K562 (cell line): ENCODE results near the gene VPS11. TPM values are rescaled to one million over a fixed set of nuclear protein-coding genes. Genes with fewer than 3 reads are reported as not detected.

Source experiments
- ELK1 ChIP-seq: sonication (generic); formaldehyde crosslinking; IDR thresholded peaks from 2 replicates; pipeline ENCODE4 v1.8.1; 2022; ENCODE audit warnings: missing genetic modification reagents
- FIP1L1 ChIP-seq: fragments of 200-400 bp; formaldehyde crosslinking; IDR thresholded peaks from 2 replicates; pipeline ENCODE4 v1.6.1; 2018; ENCODE audit warnings: mild to moderate bottlenecking, low read depth, low read length; ENCODE audit not compliant: poor library complexity, severe bottlenecking
- HMG20B ChIP-seq: fragments of 250-450 bp; sonication (Bioruptor Pico); IDR thresholded peaks from 2 replicates; pipeline ENCODE4 v1.5.0; 2021; ENCODE audit warnings: mild to moderate bottlenecking
- JUNB ChIP-seq: fragments of 450-650 bp; formaldehyde crosslinking; conservative IDR thresholded peaks from 2 replicates; pipeline ENCODE4 v1.4.0; 2020; ENCODE audit warnings: mild to moderate bottlenecking
- L3MBTL2 ChIP-seq: fragments of 450-650 bp; IDR thresholded peaks from 2 replicates; pipeline ENCODE4 v1.6.1; 2016; ENCODE audit warnings: mild to moderate bottlenecking, moderate library complexity
- MNT ChIP-seq, 2 experiments: fragments of 450-650 bp; conservative IDR thresholded peaks; 2 replicates each; pipeline ENCODE4 v1.6.1; 2017; ENCODE audit warnings: mild to moderate bottlenecking in 2 of 2, moderate library complexity in 2 of 2
- PHF20 ChIP-seq: fragments of 450-650 bp; IDR thresholded peaks from 2 replicates; pipeline ENCODE4 v1.6.1; 2018; ENCODE audit not compliant: partially characterized antibody
- PTRF ChIP-seq: fragments of 450-650 bp; IDR thresholded peaks from 2 replicates; pipeline ENCODE4 v1.6.1; 2016; ENCODE audit warnings: mild to moderate bottlenecking, missing genetic modification characterization, missing compliant biosample characterization
- ZNF175 ChIP-seq: fragments of 200-800 bp; sonication (Bioruptor generic); IDR thresholded peaks from 2 replicates; pipeline ENCODE4 v1.6.1; 2016; ENCODE audit warnings: low read depth, mild to moderate bottlenecking, missing genetic modification characterization, missing compliant biosample characterization
- ZNF77 ChIP-seq: fragments of 250-450 bp; sonication (Bioruptor Pico); IDR thresholded peaks from 2 replicates; pipeline ENCODE4 v1.5.0; 2020
- polyA plus RNA-seq, 8 experiments: library from polyadenylated mRNA; depleted of rRNA in 4 of 8; stranded (reverse) in 5 of 8; unstranded in 3 of 8; fragments of >200 nt; fragmentation: Nextera tagmentation in 2 of 8; fragmentation: Illumina TruSeq in 1 of 8; extraction: Ambion mirVana in 2 of 8; extraction: Trizol in 1 of 8; gene quantifications; 2 replicates each; pipeline versions ENCODE4 v1.2.1 to v1.2.3, GENCODE V29; 2011 to 2014; ENCODE audit warnings: inconsistent platforms in 1 of 8, missing spikeins in 1 of 8
- total RNA-seq, 7 experiments: library from RNA; depleted of rRNA in 6 of 7; stranded (reverse); fragments of >200 nt in 6 of 7; fragmentation: Illumina TruSeq in 2 of 7; extraction: Trizol in 2 of 7; gene quantifications; 2 replicates each; pipeline versions ENCODE4 v1.2.1 to v1.2.3, GENCODE V29; 2011 to 2021; ENCODE audit warnings: low replicate concordance in 1 of 7
- TF ChIP-seq, protein P1 (sequence below): sonication (generic); formaldehyde crosslinking; IDR thresholded peaks from 2 replicates; pipeline ENCODE4 v1.8.0; 2022; ENCODE audit warnings: missing genetic modification reagents, mild to moderate bottlenecking, moderate library complexity, borderline replicate concordance
- TF ChIP-seq, protein P2 (sequence below), 2 experiments: IDR thresholded peaks; 2 replicates each; pipeline ENCODE4 v1.6.1; 2011; ENCODE audit warnings: borderline replicate concordance in 1 of 2, control low read depth in 1 of 2, low read depth in 1 of 2, low read length in 1 of 2, mild to moderate bottlenecking in 1 of 2, mixed read lengths in 1 of 2, moderate library complexity in 1 of 2; ENCODE audit not compliant: insufficient read depth in 1 of 2, insufficient read length in 1 of 2, poor library complexity in 1 of 2, severe bottlenecking in 1 of 2; ENCODE audit errors: extremely low read depth in 1 of 2
- TF ChIP-seq, protein P3 (sequence below): sonication (generic); formaldehyde crosslinking; IDR thresholded peaks from 2 replicates; pipeline ENCODE4 v1.8.1; 2023; ENCODE audit warnings: missing genetic modification reagents, mild to moderate bottlenecking, borderline replicate concordance

The VPS11 gene
- total and polyA plus RNA-seq, 9 of the 15 experiments (the other 6 are each of a cell fraction or from before 2014, with no cell fraction given): 14.1 to 35.5 (median 27.5) TPM

DNA sequence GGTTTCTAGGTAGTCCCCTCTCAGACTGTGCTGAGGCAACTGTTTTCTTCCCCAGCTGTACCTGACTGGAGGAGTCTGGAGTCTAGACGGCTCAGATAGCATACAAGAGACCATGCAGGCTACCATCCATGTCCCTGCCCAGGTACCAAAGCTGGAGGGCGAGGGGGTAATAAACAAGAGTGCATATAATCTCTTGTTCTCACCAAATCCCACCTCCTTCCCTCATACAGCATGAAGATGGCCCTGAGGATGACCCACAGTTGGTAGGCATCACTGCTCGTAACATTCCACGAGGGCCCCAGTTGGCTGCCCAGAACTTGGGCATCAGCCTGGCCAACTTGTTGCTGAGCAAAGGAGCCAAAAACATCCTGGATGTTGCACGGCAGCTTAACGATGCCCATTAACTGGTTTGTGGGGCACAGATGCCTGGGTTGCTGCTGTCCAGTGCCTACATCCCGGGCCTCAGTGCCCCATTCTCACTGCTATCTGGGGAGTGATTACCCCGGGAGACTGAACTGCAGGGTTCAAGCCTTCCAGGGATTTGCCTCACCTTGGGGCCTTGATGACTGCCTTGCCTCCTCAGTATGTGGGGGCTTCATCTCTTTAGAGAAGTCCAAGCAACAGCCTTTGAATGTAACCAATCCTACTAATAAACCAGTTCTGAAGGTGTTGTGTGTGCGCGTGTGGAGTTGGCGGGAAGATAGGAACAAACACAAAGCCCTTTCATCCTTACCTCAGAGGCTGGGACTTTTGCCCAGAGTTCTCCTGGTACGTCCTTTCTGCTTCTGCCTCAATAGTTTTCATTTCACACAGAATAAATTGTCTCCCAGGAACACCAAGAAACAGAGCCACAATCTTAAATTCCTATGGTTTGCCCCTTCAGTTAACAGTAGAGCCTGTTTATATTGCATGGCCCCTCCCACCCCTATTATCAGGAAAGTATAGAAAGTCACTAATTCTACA, 25.5 kb downstream of the VPS11 start (continued):
- TF ChIP-seq L3MBTL2 (peak; percentile 47; the same call in 1 of the 2 replicates), FIP1L1 (no peak), HMG20B (no peak), JUNB (CRISPR knock-in tag) (0 out of 2 replicates have a peak, but pooled peaks have one; percentile 4), MNT (conservative IDR thresholded peaks at IDR 0.05) (peak in 1 of 2 experiments; percentile 15; a peak in 1 of 4 replicates), ZNF175 (CRISPR knock-in tag) (no peak), PTRF (tag) (no peak), ELK1 (CRISPR knock-in tag) (no peak), ZNF77 (CRISPR knock-in tag) (0 out of 2 replicates have a peak, but pooled peaks have one; percentile 74), PHF20 (no peak)
- TF ChIP-seq, protein P1, sequence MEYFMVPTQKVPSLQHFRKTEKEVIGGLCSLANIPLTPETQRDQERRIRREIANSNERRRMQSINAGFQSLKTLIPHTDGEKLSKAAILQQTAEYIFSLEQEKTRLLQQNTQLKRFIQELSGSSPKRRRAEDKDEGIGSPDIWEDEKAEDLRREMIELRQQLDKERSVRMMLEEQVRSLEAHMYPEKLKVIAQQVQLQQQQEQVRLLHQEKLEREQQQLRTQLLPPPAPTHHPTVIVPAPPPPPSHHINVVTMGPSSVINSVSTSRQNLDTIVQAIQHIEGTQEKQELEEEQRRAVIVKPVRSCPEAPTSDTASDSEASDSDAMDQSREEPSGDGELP (CRISPR knock-in tag): peak; percentile 45; the same call in 1 of the 2 replicates
- TF ChIP-seq, protein P2, sequence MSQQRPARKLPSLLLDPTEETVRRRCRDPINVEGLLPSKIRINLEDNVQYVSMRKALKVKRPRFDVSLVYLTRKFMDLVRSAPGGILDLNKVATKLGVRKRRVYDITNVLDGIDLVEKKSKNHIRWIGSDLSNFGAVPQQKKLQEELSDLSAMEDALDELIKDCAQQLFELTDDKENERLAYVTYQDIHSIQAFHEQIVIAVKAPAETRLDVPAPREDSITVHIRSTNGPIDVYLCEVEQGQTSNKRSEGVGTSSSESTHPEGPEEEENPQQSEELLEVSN (IDR thresholded peaks at IDR 0.05; ENCODE audit: borderline replicate concordance in 1 of 2, extremely low read depth in 1 of 2, insufficient read depth in 1 of 2, insufficient read length in 1 of 2, low read depth in 1 of 2, low read length in 1 of 2, poor library complexity in 1 of 2, severe bottlenecking in 1 of 2): peak; percentile 48 to 59
- TF ChIP-seq, protein P3, sequence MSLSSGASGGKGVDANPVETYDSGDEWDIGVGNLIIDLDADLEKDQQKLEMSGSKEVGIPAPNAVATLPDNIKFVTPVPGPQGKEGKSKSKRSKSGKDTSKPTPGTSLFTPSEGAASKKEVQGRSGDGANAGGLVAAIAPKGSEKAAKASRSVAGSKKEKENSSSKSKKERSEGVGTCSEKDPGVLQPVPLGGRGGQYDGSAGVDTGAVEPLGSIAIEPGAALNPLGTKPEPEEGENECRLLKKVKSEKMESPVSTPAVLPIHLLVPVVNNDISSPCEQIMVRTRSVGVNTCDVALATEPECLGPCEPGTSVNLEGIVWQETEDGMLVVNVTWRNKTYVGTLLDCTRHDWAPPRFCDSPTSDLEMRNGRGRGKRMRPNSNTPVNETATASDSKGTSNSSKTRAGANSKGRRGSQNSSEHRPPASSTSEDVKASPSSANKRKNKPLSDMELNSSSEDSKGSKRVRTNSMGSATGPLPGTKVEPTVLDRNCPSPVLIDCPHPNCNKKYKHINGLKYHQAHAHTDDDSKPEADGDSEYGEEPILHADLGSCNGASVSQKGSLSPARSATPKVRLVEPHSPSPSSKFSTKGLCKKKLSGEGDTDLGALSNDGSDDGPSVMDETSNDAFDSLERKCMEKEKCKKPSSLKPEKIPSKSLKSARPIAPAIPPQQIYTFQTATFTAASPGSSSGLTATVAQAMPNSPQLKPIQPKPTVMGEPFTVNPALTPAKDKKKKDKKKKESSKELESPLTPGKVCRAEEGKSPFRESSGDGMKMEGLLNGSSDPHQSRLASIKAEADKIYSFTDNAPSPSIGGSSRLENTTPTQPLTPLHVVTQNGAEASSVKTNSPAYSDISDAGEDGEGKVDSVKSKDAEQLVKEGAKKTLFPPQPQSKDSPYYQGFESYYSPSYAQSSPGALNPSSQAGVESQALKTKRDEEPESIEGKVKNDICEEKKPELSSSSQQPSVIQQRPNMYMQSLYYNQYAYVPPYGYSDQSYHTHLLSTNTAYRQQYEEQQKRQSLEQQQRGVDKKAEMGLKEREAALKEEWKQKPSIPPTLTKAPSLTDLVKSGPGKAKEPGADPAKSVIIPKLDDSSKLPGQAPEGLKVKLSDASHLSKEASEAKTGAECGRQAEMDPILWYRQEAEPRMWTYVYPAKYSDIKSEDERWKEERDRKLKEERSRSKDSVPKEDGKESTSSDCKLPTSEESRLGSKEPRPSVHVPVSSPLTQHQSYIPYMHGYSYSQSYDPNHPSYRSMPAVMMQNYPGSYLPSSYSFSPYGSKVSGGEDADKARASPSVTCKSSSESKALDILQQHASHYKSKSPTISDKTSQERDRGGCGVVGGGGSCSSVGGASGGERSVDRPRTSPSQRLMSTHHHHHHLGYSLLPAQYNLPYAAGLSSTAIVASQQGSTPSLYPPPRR (CRISPR knock-in tag): no peak
